ENCODE measurements around the gene TBATA.

TBATA gene

DNA sequence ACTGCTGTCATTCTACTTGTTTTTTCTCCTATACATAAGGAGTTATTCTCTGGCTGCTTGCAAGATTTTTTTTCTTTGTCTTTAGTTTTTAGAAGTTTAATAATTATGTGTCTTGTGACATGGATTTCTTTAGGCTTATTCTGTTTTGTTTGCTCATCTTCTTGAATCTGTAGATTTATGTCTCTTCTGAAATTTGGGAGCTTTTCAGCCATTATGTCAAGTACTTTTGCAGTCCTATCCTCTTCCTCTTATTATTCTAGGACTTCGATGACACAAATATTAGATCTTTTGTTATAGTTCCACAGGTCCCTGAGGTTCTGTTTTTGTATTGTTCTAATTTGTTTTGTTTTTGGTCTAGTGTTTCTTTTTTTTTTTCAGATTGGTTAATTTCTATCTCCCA lies 16.7 kb upstream of the TBATA start:
- H3K27me3 Mint-ChIP-seq, result peaks cover 46% of the 10 kb centered on the region in 2 donors
- H3K36me3 Mint-ChIP-seq (ENCODE audit: insufficient read depth), result no peaks in the 10 kb centered on the region
- ATAC-seq (replicated peaks) (no peak), DNase-seq (no peak)
- H3K4me3 Mint-ChIP-seq, result no peak overlapping the region
- H3K9me3 Mint-ChIP-seq, result no peaks in the 10 kb centered on the region
- H3K27ac Mint-ChIP-seq, result no peak overlapping the region
- peaks cover 0 to 2% of the 10 kb centered on the region in 2 donors for H3K4me1 Mint-ChIP-seq (ENCODE audit: low read depth in 2 of 2)

DNA sequence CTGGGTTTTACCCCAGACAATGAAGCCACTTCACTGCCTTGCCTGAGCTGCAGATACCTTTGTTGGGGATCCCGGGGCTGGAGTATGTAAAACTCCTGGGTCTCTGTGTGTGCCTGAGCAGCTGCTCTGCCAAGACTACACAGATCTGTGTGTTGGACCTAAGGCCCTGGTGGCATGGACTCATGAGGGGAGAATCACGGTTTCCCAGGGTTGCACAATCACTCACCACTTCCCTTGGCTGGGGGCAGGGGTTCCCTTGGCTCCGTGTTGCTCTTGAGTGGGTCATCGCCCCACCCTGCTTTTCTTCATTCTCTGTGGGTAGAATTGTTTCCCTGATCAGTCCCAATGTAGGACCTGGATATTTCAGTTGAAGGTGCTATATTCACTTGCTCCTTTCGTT lies 13.9 kb upstream of the TBATA start:
- Mint-ChIP-seq H3K9me3 (peaks cover 0 to 2% of the 10 kb centered on the region in 2 donors), H3K27ac (no peak overlapping the region), H3K27me3 (peaks cover 43 to 44% of the 10 kb centered on the region in 2 donors), H3K4me3 (no peak overlapping the region), H3K4me1 (ENCODE audit: low read depth in 2 of 2) (no peaks in the 10 kb centered on the region), H3K36me3 (ENCODE audit: insufficient read depth) (no peaks in the 10 kb centered on the region)
- ATAC-seq (replicated peaks) (no peak), DNase-seq (no peak)

DNA sequence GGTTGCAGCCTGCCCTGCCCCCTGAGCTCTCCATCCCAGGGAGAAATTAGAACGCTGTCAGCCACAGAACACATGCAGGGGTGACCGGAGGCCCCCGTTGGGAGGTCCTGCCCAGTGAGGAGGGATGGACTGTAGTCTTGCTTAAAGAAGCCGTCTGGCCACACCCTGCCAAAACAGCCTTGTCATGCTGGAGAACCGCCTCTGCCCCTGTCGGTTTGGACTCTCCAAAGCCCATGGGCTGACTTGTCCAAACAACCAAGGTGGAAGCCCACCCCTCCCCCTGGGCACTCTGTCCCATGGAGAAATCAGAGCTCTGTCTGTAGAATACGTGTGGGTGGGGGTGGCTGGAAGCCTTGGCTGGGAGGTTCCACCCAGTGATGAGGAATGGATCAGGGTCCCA lies 12.7 kb upstream of the TBATA start:
- no peak overlapping the region for H3K4me3 Mint-ChIP-seq
- H3K27ac Mint-ChIP-seq, result no peak overlapping the region
- peaks cover 36 to 49% of the 10 kb centered on the region in 2 donors for H3K27me3 Mint-ChIP-seq
- no peaks in the 10 kb centered on the region for H3K36me3 Mint-ChIP-seq (ENCODE audit: insufficient read depth)
- no peak for ATAC-seq (replicated peaks)
- DNase-seq, result no peak
- H3K4me1 Mint-ChIP-seq (ENCODE audit: low read depth in 2 of 2), result no peaks in the 10 kb centered on the region
- H3K9me3 Mint-ChIP-seq, result peaks cover 0 to 2% of the 10 kb centered on the region in 2 donors

DNA sequence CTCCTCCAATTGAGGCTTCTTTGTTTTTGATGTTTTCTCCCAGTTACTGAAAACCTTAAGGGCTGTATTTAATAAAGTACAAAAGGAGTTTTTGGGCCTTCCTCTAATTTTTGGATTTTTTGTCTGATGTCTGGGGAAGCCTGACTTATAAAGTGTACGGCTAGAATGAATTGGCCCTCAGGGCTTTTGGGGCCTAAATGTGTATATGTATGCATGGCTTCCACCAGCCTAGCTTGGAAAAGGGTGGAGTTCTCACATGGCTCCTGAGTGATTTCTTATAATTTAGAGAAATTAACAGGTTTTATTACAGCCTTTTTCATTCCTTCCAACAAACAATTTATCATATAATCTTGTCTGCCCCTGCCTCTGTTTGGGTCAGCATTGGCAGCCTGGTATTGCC lies 10.4 kb upstream of the TBATA start:
- Mint-ChIP-seq H3K9me3 (peaks cover 0 to 2% of the 10 kb centered on the region in 2 donors), H3K27me3 (peaks cover 25 to 66% of the 10 kb centered on the region in 2 donors)
- DNase-seq, result no peak

DNA sequence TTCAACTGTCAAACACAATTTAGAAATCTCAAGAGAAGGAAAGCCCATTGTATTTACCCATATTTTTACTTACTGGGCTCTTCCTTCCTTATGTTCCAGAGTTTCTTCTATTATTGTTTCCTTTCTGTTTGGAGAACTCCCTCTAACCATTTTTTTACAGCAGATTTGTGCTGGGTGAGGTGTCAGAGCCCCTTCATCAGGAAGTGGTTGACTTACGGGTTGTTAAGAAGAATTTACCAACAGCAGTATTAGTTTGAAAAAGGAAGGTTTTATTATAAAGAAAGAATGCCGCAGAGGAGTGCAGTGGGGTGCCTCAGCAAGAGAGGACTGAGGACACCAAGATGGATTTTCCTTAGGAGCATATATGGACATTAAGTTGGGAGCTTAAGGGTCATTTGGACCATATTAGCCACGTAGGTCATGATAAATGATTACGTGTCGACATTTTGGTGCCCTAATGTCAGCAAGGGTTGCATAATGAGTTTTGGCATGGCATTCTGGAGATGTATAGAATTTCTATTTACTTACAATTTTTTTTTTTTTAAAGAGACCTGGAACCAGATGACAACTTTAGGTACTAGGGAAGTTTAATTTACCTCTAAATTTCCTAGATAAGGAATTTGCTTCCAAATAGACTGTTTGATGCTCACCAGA lies 6.3 kb upstream of the TBATA start:
- Mint-ChIP-seq H3K4me1 (ENCODE audit: low read depth in 2 of 2) (peaks cover 3 to 19% of the 10 kb centered on the region in 2 donors), H3K27me3 (peaks cover 2 to 32% of the 10 kb centered on the region in 2 donors), H3K4me3 (peak overlapping the region in 1 of 2 donors; percentile 13), H3K27ac (peak overlapping the region in 1 of 2 donors; percentile 63), H3K9me3 (peaks cover 0 to under 1% of the 10 kb centered on the region in 2 donors), H3K36me3 (ENCODE audit: insufficient read depth) (no peaks in the 10 kb centered on the region)
- ATAC-seq (replicated peaks), result no peak
- no peak for DNase-seq

More for the DNA sequence above, 10.4 kb upstream of the TBATA start:
- no peak for ATAC-seq (replicated peaks)
- no peaks in the 10 kb centered on the region for H3K36me3 Mint-ChIP-seq (ENCODE audit: insufficient read depth)
- no peak overlapping the region for H3K27ac Mint-ChIP-seq
- peaks cover 0 to 10% of the 10 kb centered on the region in 2 donors for H3K4me1 Mint-ChIP-seq (ENCODE audit: low read depth in 2 of 2)
- H3K4me3 Mint-ChIP-seq, result no peak overlapping the region

DNA sequence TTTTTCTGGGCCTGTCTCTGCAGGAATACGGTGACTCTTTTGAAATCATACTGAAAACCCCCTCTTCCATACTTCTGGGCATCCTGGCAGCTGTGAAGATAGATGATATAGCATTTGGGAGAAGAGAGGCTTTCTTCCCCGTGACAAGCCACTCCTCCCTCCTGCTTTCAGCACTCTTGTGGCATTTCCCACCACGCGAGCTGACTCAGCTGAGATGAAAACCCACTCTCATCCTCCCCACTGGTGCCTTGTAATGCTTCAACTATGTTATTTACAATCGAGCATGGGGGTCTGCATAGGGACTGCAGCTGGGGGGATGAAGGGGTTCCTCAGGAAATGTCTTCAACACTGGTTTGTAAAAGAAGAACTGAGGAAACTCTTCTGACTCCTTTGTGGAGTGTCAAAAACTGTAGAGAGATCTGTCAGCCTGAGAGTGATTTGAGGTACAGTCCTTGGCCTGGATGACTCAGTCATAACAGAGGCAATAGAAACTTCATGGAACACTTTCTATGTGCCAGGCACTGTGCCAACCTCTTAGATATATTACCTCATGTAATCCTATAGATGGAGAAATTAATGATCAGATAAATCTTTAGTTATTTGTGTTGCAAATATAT lies 1.7 kb upstream of the TBATA start:
- Mint-ChIP-seq H3K9me3 (no peaks in the 10 kb centered on the region), H3K36me3 (ENCODE audit: insufficient read depth) (no peaks in the 10 kb centered on the region), H3K27me3 (peaks cover 0 to 17% of the 10 kb centered on the region in 2 donors), H3K4me3 (no peak overlapping the region), H3K27ac (peak overlapping the region in 1 of 2 donors; percentile 36), H3K4me1 (ENCODE audit: low read depth in 2 of 2) (peaks cover 14 to 26% of the 10 kb centered on the region in 2 donors)
- peak; percentile 21 for ATAC-seq (replicated peaks)
- no peak for DNase-seq

DNA sequence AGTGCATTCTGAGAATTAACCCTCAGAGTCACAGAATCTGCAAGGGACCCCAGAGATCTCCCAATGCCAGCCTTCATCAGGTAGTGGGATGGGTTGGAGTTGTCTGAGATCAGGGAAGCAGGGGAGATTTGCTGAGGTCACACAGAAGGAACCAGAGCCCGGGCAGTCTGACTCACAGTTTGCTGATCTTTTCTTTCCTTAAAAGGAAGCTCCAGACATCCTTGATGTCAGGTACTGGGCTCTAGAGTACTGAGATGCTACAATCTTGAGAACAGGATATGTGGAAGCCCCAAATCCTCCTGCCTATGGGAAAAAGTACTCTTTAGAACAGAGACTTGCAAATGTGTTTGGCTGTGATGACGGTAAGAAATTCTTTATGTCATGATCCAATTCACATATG lies 706 bp downstream of the TBATA start:
- no peak overlapping the region for H3K4me3 Mint-ChIP-seq
- ATAC-seq (replicated peaks), result no peak
- peaks cover 13 to 14% of the 10 kb centered on the region in 2 donors for H3K4me1 Mint-ChIP-seq (ENCODE audit: low read depth in 2 of 2)
- no peak overlapping the region for H3K27ac Mint-ChIP-seq
- no peaks in the 10 kb centered on the region for H3K9me3 Mint-ChIP-seq
- no peaks in the 10 kb centered on the region for H3K36me3 Mint-ChIP-seq (ENCODE audit: insufficient read depth)
- no peak for DNase-seq
- H3K27me3 Mint-ChIP-seq, result peaks cover 0 to 9% of the 10 kb centered on the region in 2 donors

DNA sequence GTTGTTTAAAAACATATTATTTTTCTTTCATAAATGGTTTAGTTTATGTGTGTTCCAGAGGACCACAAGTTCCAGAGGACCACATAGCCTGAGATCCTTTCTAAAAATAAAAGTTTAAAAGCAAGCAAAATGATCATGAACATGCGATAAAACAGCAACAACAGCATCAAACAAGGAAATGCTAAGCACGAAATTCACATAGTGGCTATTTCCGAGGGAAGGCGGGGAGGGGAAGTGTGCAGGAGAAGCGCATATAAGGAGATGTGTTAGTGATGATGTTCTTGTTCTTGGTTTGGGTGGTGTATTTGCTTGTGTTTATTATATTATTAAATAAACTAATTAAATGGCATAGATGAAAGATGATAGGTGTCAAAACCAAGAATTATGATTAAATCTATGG lies 1.2 kb downstream of the TBATA start:
- Mint-ChIP-seq H3K27ac (no peak overlapping the region), H3K4me3 (no peak overlapping the region), H3K4me1 (ENCODE audit: low read depth in 2 of 2) (peaks cover 13 to 14% of the 10 kb centered on the region in 2 donors), H3K36me3 (ENCODE audit: insufficient read depth) (no peaks in the 10 kb centered on the region), H3K9me3 (no peaks in the 10 kb centered on the region), H3K27me3 (peaks cover 0 to 9% of the 10 kb centered on the region in 2 donors)
- DNase-seq, result no peak
- ATAC-seq (replicated peaks), result no peak

DNA sequence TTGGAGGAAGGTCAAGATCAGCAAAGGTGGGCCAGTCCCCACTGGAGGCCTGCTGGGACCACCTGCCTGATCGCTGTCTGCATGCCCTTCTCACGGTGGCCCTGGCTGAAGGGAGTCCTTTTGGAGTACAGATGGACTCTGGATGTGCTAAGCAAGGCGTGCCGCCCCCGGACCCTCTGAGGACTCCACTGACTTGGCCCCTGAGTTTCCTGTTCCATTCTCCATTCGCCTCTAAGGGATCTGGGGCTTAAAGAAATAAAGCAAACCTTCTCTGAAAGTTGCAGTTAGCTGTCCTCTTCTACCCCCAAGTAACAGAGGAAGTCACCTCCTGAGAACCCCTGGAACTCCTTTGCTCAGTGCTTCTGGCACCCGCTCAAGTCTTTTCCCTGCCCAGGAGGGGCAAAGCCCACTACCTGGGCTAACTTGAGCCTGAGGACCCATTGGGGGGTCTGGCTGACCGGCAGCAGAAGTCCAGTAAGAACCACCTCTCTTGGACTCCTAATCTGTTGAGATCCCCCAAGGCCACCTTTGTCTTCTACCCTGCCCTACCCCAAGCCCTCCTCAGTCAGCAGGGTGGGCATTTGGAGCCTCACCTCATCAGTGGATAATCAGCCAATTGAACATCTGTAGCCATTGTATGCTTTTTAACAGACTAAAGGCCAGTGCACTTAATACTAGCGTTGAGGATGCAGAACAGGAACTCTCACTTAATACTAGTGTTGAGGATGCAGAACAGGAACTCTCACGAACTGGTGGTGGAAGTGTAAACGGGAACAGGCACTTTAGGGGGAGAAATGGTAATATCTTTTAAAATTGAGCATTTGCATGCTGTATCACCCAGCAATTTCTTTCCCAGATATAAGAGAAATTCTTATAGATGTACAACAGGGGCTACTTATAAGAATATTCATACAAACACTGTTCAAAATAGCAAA lies 2.2 kb downstream of the TBATA start:
- H3K4me1 Mint-ChIP-seq (ENCODE audit: low read depth in 2 of 2), result peaks cover 13 to 14% of the 10 kb centered on the region in 2 donors
- ATAC-seq (replicated peaks) (no peak), DNase-seq (no peak)
- H3K9me3 Mint-ChIP-seq, result no peaks in the 10 kb centered on the region
- peaks cover 0 to 10% of the 10 kb centered on the region in 2 donors for H3K27me3 Mint-ChIP-seq
- H3K27ac Mint-ChIP-seq, result no peak overlapping the region
- no peak overlapping the region for H3K4me3 Mint-ChIP-seq
- no peaks in the 10 kb centered on the region for H3K36me3 Mint-ChIP-seq (ENCODE audit: insufficient read depth)

DNA sequence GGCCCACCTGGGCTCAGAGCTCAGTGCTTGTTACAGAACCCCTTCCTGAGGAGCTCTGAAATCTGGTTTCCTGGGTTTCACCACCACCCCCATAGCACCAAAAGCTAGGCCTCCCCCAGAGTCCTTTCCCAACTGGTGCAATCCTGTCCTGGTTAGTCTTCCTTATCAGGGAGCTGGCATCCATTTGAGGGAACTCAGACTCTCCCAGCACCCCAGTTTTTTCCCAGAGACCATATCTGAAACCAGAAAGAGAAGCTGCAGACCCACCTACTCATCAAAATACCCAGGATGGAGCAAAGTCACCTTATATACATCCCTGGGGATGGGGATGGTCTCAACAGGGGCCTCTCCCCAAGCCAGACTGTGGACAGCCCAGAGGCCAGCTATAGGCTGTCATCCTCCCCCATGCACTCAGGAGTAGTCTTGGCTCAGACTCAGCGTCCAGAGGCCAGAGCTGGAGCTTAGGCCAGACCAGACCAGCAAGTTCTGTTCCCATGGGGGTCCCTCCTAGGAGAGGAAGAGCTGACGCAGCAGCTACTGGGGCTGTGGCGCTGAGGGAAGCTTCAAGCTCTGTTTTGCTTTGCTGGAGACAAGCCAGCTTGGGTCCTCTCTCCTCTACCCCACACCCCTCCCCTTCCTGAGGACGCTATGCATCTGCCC lies 3.0 kb downstream of the TBATA start:
- no peak overlapping the region for H3K4me3 Mint-ChIP-seq
- H3K4me1 Mint-ChIP-seq (ENCODE audit: low read depth in 2 of 2), result peaks cover 13 to 14% of the 10 kb centered on the region in 2 donors
- H3K27me3 Mint-ChIP-seq, result peaks cover 0 to 18% of the 10 kb centered on the region in 2 donors
- ATAC-seq (replicated peaks) (no peak), DNase-seq (no peak)
- H3K36me3 Mint-ChIP-seq (ENCODE audit: insufficient read depth), result no peaks in the 10 kb centered on the region
- no peak overlapping the region for H3K27ac Mint-ChIP-seq
- H3K9me3 Mint-ChIP-seq, result no peaks in the 10 kb centered on the region

DNA sequence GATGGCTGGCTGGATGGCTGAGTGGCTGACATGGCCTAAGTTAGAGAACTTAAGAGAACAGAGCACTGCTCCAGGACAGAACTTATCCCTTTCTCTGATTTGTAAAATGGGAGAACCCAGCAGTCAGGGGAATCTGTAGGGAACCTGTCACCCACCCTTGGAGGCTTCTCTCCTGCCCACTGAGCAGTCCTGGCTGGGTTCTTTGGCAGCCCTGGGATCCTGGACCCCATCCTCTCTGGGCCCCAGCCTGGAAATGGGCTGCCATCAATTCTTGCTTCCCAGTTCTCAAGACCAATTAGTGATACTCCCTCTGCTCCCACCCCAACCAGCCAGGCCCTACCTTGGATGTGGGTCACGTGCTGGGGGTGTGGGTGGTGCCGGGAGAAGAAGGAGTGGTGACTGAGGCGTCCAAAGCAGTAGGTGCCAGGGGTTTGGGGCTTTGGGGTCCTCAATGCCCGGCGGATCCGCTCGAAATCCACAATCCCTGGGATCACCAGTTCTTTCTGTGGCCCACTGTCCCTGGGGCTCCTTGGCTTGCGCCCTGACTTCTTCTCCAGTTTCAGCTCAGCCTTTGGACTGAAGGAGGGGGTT lies 3.6 kb downstream of the TBATA start:
- H3K9me3 Mint-ChIP-seq, result no peaks in the 10 kb centered on the region
- H3K4me3 Mint-ChIP-seq, result no peak overlapping the region
- peaks cover 7 to 11% of the 10 kb centered on the region in 2 donors for H3K4me1 Mint-ChIP-seq (ENCODE audit: low read depth in 2 of 2)
- ATAC-seq (replicated peaks), result no peak
- peaks cover 0 to 18% of the 10 kb centered on the region in 2 donors for H3K27me3 Mint-ChIP-seq
- H3K27ac Mint-ChIP-seq, result no peak overlapping the region
- no peaks in the 10 kb centered on the region for H3K36me3 Mint-ChIP-seq (ENCODE audit: insufficient read depth)
- no peak for DNase-seq

DNA sequence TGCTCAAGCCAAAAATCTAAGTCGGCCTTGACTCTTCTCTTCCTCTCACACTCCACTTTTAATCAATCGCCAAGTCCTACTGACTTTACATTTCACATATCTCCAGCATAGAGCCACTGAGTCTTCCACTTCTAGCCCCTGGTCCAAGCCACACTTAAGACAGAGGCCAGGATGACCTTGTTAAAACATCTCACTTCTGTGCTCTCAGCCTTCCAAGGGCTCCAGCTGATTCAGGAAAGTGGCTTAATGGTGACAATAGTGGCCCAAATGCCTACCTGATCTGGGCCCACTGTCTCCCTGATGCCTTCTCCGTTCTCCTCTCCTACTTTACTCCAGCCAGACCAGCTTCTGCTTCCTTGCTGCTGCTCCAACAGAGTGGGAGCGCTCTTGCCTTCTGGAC lies 4.4 kb downstream of the TBATA start:
- H3K27ac Mint-ChIP-seq, result no peak overlapping the region
- H3K27me3 Mint-ChIP-seq, result peaks cover 0 to 18% of the 10 kb centered on the region in 2 donors
- ATAC-seq (replicated peaks) (no peak), DNase-seq (no peak)
- peaks cover 5 to 7% of the 10 kb centered on the region in 2 donors for H3K4me1 Mint-ChIP-seq (ENCODE audit: low read depth in 2 of 2)
- H3K4me3 Mint-ChIP-seq, result no peak overlapping the region
- no peaks in the 10 kb centered on the region for H3K9me3 Mint-ChIP-seq
- H3K36me3 Mint-ChIP-seq (ENCODE audit: insufficient read depth), result no peaks in the 10 kb centered on the region

DNA sequence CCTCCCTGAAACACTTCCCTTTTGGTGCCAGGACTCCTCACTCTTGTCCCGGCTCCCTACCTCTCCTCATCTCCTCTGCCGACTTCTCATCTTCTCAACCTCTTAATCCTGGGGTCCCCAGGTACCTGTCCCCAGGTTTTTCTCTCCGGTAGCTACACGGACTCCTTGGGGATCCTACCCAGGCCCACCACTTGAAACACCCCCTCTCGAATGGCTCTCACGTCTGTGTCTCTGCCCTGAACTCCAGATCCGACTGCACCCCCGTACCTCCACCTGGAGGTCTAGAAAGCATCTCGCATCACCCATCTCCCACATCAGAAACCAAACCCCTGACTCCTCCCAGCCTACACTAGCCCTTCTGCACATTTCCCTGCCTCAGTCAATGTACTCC lies 4.8 kb downstream of the TBATA start:
- H3K4me3 Mint-ChIP-seq, result no peak overlapping the region
- peaks cover 5 to 7% of the 10 kb centered on the region in 2 donors for H3K4me1 Mint-ChIP-seq (ENCODE audit: low read depth in 2 of 2)
- DNase-seq (no peak), ATAC-seq (replicated peaks) (no peak)
- H3K36me3 Mint-ChIP-seq (ENCODE audit: insufficient read depth), result no peaks in the 10 kb centered on the region
- peaks cover 0 to 18% of the 10 kb centered on the region in 2 donors for H3K27me3 Mint-ChIP-seq
- no peaks in the 10 kb centered on the region for H3K9me3 Mint-ChIP-seq
- H3K27ac Mint-ChIP-seq, result no peak overlapping the region
